ENCODE data around the gene IER2. TPM values are rescaled to one million over a fixed set of nuclear protein-coding genes. Genes with fewer than 3 reads are reported as not detected.
A peak's percentile ranks its signal among the peaks of the same experiment; 100 is the strongest.

The IER2 gene
- 100 to 1,000 TPM in 1 of 4 donors, 10 to 100 TPM in 3; 50.6 to 480 (median 68.7) TPM for polyA plus RNA-seq (ENCODE audit: insufficient read length in 4 of 4)

- DNase-seq (ENCODE audit: low read depth in 4 of 4, low spot score in 3 of 4) = peak; percentile 84 to 89 (median 88)
These were observed at the start of gene IER2, which contains the start of gene STX10 for GRCh38 chr19:13150187-13150930. TSS of gene IER2 (plus strand) at chr19:13150411. CDS start at chr19:13153187, 2,776 bp downstream. TSS of gene STX10 (minus strand) at chr19:13150375. CDS start at chr19:13150173, 202 bp downstream.

- no peak for DNase-seq (ENCODE audit: low read depth in 4 of 4, low spot score in 3 of 4)
These were observed 49.2 kb upstream of the IER2 start for GRCh38 chr19:13100841-13101589.

GRCh38 chr19:13101590-13102415 lies 48.4 kb upstream of the IER2 start:
- no peak for DNase-seq (ENCODE audit: low read depth in 4 of 4, low spot score in 3 of 4)

- DNase-seq (ENCODE audit: low read depth in 4 of 4, low spot score in 3 of 4) = no peak
These were observed 47.9 kb upstream of the IER2 start for GRCh38 chr19:13102416-13102665.

- DNase-seq (ENCODE audit: low read depth in 4 of 4, low spot score in 3 of 4) = no peak
These were observed 47.3 kb upstream of the IER2 start, which contains the start of gene LYL1 for GRCh38 chr19:13102666-13103580. TSS of gene LYL1 (minus strand) at chr19:13102858. CDS start at chr19:13101171, 1,687 bp downstream.

GRCh38 chr19:13103581-13104359 lies 46.4 kb upstream of the IER2 start:
- DNase-seq (ENCODE audit: low read depth in 4 of 4, low spot score in 3 of 4) = no peak

GRCh38 chr19:13104360-13104847 lies 45.8 kb upstream of the IER2 start:
- DNase-seq (ENCODE audit: low read depth in 4 of 4, low spot score in 3 of 4) = no peak

GRCh38 chr19:13104848-13105711 lies 45.1 kb upstream of the IER2 start:
- DNase-seq (ENCODE audit: low read depth in 4 of 4, low spot score in 3 of 4) = no peak

- no peak for DNase-seq (ENCODE audit: low read depth in 4 of 4, low spot score in 3 of 4)
These were observed 40.7 kb upstream of the IER2 start for GRCh38 chr19:13109361-13110098.

- no peak for DNase-seq (ENCODE audit: low read depth in 4 of 4, low spot score in 3 of 4)
These were observed 40.1 kb upstream of the IER2 start for GRCh38 chr19:13110099-13110610.

- no peak for DNase-seq (ENCODE audit: low read depth in 4 of 4, low spot score in 3 of 4)
These were observed 37.7 kb upstream of the IER2 start for GRCh38 chr19:13112555-13112954.

GRCh38 chr19:13115936-13116281 lies 34.3 kb upstream of the IER2 start:
- DNase-seq (ENCODE audit: low read depth in 4 of 4, low spot score in 3 of 4) = no peak

- peak in 3 of 4 donors; percentile 77 to 89 (median 88) for DNase-seq (ENCODE audit: low read depth in 4 of 4, low spot score in 3 of 4)
These were observed 33.7 kb upstream of the IER2 start, which contains the start of gene TRMT1 for GRCh38 chr19:13116282-13117175. TSS of gene TRMT1 (minus strand) at chr19:13116740. CDS start at chr19:13116399, 341 bp downstream.

- no peak for DNase-seq (ENCODE audit: low read depth in 4 of 4, low spot score in 3 of 4)
These were observed 32.9 kb upstream of the IER2 start for GRCh38 chr19:13117176-13117771.

- DNase-seq (ENCODE audit: low read depth in 4 of 4, low spot score in 3 of 4) = peak in 3 of 4 donors; percentile 74 to 80 (median 75)
These were observed 32.3 kb upstream of the IER2 start, which contains the start of gene NACC1 for GRCh38 chr19:13117772-13118423. TSS of gene NACC1 (plus strand) at chr19:13118264. CDS start at chr19:13135208, 16,944 bp downstream.

Measured in left renal pelvis (tissue), 4 donors.